K562 (cell line): ENCODE measurements around the gene RMP24.
A peak's percentile ranks its signal among the peaks of the same experiment; 100 is the strongest.

ENCODE experiments used
- EGR1 ChIP-seq: fragments of 450-650 bp; conservative IDR thresholded peaks from 2 replicates; pipeline ENCODE4 v1.6.1; 2017; ENCODE audit warnings: mild to moderate bottlenecking
- FOXP1 ChIP-seq: sonication (generic); formaldehyde crosslinking; IDR thresholded peaks from 2 replicates; pipeline ENCODE4 v1.8.0; 2022; ENCODE audit warnings: mild to moderate bottlenecking, missing genetic modification reagents
- ILF3 ChIP-seq: fragments of 450-650 bp; IDR thresholded peaks from 2 replicates; pipeline ENCODE4 v1.6.1; 2018; ENCODE audit warnings: antibody characterized with exemption, mild to moderate bottlenecking, moderate library complexity, borderline replicate concordance
- NFXL1 ChIP-seq: fragments of 450-650 bp; formaldehyde crosslinking; IDR thresholded peaks from 2 replicates; pipeline ENCODE4 v1.4.0; 2021; ENCODE audit warnings: mild to moderate bottlenecking
- NONO ChIP-seq, 2 experiments: fragments of 200-400 bp in 1 of 2; fragments of 450-650 bp in 1 of 2; formaldehyde crosslinking in 1 of 2; IDR thresholded peaks; 2 replicates each; pipeline ENCODE4 v1.6.1; 2017; ENCODE audit warnings: low read depth in 2 of 2, mild to moderate bottlenecking in 2 of 2, moderate library complexity in 2 of 2, low read length in 1 of 2
- PHB ChIP-seq: fragments of 250-450 bp; sonication (Bioruptor Pico); IDR thresholded peaks from 2 replicates; pipeline ENCODE4 v1.5.0; 2021
- RBFOX2 ChIP-seq: fragments of 200-400 bp; formaldehyde crosslinking; IDR thresholded peaks from 2 replicates; pipeline ENCODE4 v1.6.1; 2017; ENCODE audit warnings: low read depth, mild to moderate bottlenecking, low read length, moderate library complexity
- RNF2 ChIP-seq: sonication (generic); IDR thresholded peaks from 2 replicates; pipeline ENCODE4 v1.6.1; 2016
- ZBTB1 ChIP-seq: sonication (generic); formaldehyde crosslinking; IDR thresholded peaks from 2 replicates; pipeline ENCODE4 v1.8.1; 2023; ENCODE audit warnings: missing genetic modification reagents, low read depth, mild to moderate bottlenecking, borderline replicate concordance
- ZNF354B ChIP-seq: fragments of 250-450 bp; sonication (Bioruptor Pico); IDR thresholded peaks from 2 replicates; pipeline ENCODE4 v1.4.0; 2020
- ZNF695 ChIP-seq: fragments of 450-650 bp; formaldehyde crosslinking; IDR thresholded peaks from 2 replicates; pipeline ENCODE4 v1.4.0; 2020; ENCODE audit warnings: mild to moderate bottlenecking, moderate library complexity
- ZNF717 ChIP-seq: fragments of 250-450 bp; sonication (Bioruptor Pico); IDR thresholded peaks from 2 replicates; pipeline ENCODE4 v1.5.0; 2021
- TF ChIP-seq, protein P1 (sequence below), 2 experiments: fragments of 450-650 bp in 1 of 2; sonication (generic) in 1 of 2; formaldehyde crosslinking in 1 of 2; IDR thresholded peaks; 2 replicates each; pipeline versions ENCODE4 v1.7.1 to v1.9.0; 2016 to 2022; ENCODE audit warnings: inconsistent platforms in 1 of 2, mild to moderate bottlenecking in 1 of 2, missing genetic modification reagents in 1 of 2
- TF ChIP-seq, protein P2 (sequence below): fragments of 250-450 bp; sonication (Bioruptor Pico); IDR thresholded peaks from 2 replicates; pipeline ENCODE4 v1.4.0; 2020; ENCODE audit warnings: mild to moderate bottlenecking
- TF ChIP-seq, protein P3 (sequence below): fragments of 450-650 bp; formaldehyde crosslinking; conservative IDR thresholded peaks from 2 replicates; pipeline ENCODE4 v1.4.0; 2022; ENCODE audit warnings: mild to moderate bottlenecking, missing genetic modification characterization

The RMP24 gene

DNA sequence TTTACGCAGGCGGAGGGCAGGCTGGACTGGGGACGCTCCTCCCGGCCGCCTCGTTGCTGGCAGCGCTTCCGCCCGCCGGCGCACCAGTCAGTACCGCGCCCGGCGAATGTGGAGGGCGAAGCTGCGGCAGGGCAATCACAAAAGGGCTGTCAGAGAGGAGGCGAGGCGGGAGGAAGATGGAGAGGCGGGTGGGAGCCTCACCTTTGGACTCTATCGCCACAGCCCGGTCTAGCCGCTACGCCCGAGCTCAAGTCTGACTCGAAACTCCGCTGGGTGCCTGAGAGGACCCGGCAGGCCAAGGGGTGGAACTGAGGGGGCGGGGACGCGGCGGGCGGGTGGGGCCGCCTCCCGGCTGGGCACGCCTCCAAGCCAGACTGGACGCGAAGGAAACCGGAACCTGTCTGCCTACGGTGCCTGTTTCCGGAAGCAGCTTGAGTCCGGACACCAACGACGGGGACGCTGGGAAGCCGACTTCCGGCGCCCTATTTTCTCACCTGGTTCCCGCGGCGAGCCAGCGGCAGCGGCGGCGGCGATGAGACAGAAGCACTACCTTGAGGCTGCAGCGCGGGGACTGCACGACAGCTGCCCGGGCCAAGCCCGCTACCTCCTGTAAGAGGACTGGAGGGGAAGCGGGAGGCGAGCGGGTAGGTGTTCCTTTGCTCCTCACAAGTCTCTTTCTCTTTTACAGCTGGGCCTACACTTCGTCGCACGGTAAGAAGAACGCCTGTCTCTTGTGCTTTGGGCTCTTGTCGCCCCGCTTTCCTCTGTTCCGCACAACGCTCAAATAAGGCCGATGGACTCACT, at the start of gene RMP24 (continued):
- TF ChIP-seq NFXL1 (CRISPR knock-in tag): no peak
- TF ChIP-seq, protein P1, sequence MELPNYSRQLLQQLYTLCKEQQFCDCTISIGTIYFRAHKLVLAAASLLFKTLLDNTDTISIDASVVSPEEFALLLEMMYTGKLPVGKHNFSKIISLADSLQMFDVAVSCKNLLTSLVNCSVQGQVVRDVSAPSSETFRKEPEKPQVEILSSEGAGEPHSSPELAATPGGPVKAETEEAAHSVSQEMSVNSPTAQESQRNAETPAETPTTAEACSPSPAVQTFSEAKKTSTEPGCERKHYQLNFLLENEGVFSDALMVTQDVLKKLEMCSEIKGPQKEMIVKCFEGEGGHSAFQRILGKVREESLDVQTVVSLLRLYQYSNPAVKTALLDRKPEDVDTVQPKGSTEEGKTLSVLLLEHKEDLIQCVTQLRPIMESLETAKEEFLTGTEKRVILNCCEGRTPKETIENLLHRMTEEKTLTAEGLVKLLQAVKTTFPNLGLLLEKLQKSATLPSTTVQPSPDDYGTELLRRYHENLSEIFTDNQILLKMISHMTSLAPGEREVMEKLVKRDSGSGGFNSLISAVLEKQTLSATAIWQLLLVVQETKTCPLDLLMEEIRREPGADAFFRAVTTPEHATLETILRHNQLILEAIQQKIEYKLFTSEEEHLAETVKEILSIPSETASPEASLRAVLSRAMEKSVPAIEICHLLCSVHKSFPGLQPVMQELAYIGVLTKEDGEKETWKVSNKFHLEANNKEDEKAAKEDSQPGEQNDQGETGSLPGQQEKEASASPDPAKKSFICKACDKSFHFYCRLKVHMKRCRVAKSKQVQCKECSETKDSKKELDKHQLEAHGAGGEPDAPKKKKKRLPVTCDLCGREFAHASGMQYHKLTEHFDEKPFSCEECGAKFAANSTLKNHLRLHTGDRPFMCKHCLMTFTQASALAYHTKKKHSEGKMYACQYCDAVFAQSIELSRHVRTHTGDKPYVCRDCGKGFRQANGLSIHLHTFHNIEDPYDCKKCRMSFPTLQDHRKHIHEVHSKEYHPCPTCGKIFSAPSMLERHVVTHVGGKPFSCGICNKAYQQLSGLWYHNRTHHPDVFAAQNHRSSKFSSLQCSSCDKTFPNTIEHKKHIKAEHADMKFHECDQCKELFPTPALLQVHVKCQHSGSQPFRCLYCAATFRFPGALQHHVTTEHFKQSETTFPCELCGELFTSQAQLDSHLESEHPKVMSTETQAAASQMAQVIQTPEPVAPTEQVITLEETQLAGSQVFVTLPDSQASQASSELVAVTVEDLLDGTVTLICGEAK (IDR thresholded peaks at IDR 0.05): peak; percentile 99
- TF ChIP-seq, protein P1 (CRISPR knock-in tag; IDR thresholded peaks at IDR 0.05): no peak
- TF ChIP-seq ZNF695 (CRISPR knock-in tag): no peak
- TF ChIP-seq, protein P2, sequence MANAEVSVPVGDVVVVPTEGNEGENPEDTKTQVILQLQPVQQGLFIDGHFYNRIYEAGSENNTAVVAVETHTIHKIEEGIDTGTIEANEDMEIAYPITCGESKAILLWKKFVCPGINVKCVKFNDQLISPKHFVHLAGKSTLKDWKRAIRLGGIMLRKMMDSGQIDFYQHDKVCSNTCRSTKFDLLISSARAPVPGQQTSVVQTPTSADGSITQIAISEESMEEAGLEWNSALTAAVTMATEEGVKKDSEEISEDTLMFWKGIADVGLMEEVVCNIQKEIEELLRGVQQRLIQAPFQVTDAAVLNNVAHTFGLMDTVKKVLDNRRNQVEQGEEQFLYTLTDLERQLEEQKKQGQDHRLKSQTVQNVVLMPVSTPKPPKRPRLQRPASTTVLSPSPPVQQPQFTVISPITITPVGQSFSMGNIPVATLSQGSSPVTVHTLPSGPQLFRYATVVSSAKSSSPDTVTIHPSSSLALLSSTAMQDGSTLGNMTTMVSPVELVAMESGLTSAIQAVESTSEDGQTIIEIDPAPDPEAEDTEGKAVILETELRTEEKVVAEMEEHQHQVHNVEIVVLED: peak; percentile 48; the same call in 1 of the 2 replicates
- no peak; a peak in 1 of 4 replicates for TF ChIP-seq NONO (IDR thresholded peaks at IDR 0.05; ENCODE audit: low read depth in 2 of 2, low read length in 1 of 2)
- no peak for TF ChIP-seq ZNF354B (CRISPR knock-in tag)
- TF ChIP-seq ZBTB1 (CRISPR knock-in tag): no peak
- peak; percentile 94 for TF ChIP-seq RBFOX2
- TF ChIP-seq FOXP1 (CRISPR knock-in tag): no peak
- no peak for TF ChIP-seq ZNF717
- TF ChIP-seq, protein P3, sequence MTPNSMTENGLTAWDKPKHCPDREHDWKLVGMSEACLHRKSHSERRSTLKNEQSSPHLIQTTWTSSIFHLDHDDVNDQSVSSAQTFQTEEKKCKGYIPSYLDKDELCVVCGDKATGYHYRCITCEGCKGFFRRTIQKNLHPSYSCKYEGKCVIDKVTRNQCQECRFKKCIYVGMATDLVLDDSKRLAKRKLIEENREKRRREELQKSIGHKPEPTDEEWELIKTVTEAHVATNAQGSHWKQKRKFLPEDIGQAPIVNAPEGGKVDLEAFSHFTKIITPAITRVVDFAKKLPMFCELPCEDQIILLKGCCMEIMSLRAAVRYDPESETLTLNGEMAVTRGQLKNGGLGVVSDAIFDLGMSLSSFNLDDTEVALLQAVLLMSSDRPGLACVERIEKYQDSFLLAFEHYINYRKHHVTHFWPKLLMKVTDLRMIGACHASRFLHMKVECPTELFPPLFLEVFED (CRISPR knock-in tag): no peak
- peak; percentile 74 for TF ChIP-seq EGR1
- peak; percentile 72 for TF ChIP-seq RNF2
- TF ChIP-seq PHB: no peak
- TF ChIP-seq ILF3: no peak
